Fibroblast of pulmonary artery (primary cell): ENCODE data around the gene DPP9.

ENCODE experiments used
- DNase-seq: peaks from one replicate; pipeline ENCODE4 v3.0.0-alpha.2; 2010; ENCODE audit warnings: low read depth
- H3K4me3 ChIP-seq: replicated peaks from 2 replicates; pipeline ENCODE4 v1.5.1; 2011; ENCODE audit warnings: low read depth, mild to moderate bottlenecking, control low read depth, low read length, moderate library complexity
- TF ChIP-seq, protein P1 (sequence below): IDR thresholded peaks from 2 replicates; pipeline ENCODE4 v1.5.1; 2011; ENCODE audit warnings: mild to moderate bottlenecking, control low read depth, low read length, inconsistent platforms; ENCODE audit errors: missing control alignments

Gene DPP9

GRCh38 chr19:4740092-4740491 lies 16.4 kb upstream of the DPP9 start:
- TF ChIP-seq, protein P1, sequence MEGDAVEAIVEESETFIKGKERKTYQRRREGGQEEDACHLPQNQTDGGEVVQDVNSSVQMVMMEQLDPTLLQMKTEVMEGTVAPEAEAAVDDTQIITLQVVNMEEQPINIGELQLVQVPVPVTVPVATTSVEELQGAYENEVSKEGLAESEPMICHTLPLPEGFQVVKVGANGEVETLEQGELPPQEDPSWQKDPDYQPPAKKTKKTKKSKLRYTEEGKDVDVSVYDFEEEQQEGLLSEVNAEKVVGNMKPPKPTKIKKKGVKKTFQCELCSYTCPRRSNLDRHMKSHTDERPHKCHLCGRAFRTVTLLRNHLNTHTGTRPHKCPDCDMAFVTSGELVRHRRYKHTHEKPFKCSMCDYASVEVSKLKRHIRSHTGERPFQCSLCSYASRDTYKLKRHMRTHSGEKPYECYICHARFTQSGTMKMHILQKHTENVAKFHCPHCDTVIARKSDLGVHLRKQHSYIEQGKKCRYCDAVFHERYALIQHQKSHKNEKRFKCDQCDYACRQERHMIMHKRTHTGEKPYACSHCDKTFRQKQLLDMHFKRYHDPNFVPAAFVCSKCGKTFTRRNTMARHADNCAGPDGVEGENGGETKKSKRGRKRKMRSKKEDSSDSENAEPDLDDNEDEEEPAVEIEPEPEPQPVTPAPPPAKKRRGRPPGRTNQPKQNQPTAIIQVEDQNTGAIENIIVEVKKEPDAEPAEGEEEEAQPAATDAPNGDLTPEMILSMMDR: no peak
- no peak overlapping the region for H3K4me3 ChIP-seq
- no peak for DNase-seq

DNA sequence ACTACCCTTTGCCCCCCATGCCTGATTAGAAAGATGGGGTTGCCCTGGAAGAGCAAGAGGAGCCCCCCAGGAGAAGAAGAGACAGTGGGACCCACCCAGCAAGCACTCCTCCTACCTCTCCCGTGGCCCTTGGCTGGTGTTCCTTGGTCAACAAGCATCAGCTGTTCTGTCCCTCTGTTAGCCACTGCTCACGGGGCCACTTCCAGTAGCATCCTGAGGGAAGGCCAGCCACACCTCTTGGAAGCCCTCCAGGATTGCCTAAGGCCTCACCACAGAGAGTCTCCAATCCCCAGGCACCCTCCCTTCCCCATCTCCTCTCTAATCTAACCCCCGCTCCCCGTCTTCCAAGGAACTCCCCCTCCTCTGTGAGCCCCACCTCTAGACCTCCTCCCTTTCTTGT lies 15.1 kb upstream of the DPP9 start:
- no peak for DNase-seq
- H3K4me3 ChIP-seq: no peak overlapping the region
- TF ChIP-seq, protein P1: no peak

- no peak overlapping the region for H3K4me3 ChIP-seq
- no peak for DNase-seq
- TF ChIP-seq, protein P1: no peak
Measured at GRCh38 chr19:4737955-4738600, 14.4 kb upstream of the DPP9 start.

GRCh38 chr19:4733755-4734345 lies 10.2 kb upstream of the DPP9 start:
- TF ChIP-seq, protein P1: no peak
- no peak overlapping the region for H3K4me3 ChIP-seq
- no peak for DNase-seq

DNA sequence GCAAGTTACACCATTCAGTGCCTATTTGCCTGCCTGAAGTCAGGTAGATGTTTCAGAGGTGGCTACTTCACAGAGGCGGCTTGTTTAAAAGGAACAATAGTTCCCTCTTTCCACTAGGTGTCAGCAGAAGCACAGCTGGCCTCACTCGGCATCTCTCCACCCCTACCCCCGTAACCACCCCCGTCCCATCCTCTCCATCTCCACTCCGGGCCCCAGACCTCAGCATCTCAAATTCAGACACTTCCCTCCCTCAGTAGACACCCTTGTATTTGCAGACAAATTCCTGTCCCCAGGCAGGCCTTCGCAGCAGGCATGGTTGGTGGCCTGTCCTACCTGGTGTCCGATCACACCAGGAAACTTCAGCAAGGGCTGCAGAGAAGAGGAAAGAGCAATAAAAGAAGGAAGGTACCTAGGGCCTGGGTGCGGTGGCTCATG lies 9.1 kb upstream of the DPP9 start:
- no peak overlapping the region for H3K4me3 ChIP-seq
- peak; percentile 73 for DNase-seq
- TF ChIP-seq, protein P1: peak; percentile 71

GRCh38 chr19:4730740-4731171 lies 7.1 kb upstream of the DPP9 start:
- H3K4me3 ChIP-seq: no peak overlapping the region
- DNase-seq: no peak
- TF ChIP-seq, protein P1: peak; percentile 52

DNA sequence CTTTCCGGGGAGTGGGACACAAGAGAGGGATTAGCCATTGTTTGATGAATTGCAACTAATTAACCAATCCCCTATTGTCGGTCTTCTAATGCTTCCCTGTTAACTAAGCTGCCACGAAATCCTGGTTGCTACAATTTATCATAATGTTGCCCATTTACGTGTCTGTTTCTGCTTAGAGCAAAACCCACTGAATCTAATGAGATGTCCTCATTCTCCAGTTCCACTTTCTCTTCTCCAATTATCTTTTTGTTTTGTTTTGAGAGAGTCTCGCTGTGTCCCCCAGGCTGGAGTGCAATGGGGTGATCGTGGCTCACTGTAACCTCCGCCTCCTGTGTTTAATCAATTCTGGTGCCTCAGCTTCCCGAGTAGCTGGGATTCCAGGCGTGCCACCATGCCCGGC lies 5.2 kb upstream of the DPP9 start:
- TF ChIP-seq, protein P1: no peak
- no peak for DNase-seq
- no peak overlapping the region for H3K4me3 ChIP-seq
